Sigmoid colon (tissue), 4 donors: ENCODE data around the gene PRKD1.

Source experiments
- CTCF ChIP-seq, 4 experiments: fragments of 450-650 bp in 3 of 4; fragments of 200-600 bp in 1 of 4; IDR thresholded peaks; one replicate each; pipeline ENCODE4 v1.5.1; 2016 to 2019; ENCODE audit warnings: antibody characterized with exemption in 4 of 4, mild to moderate bottlenecking in 3 of 4, moderate library complexity in 2 of 4
- EP300 ChIP-seq, 4 donors: sonication (generic); formaldehyde crosslinking; IDR thresholded peaks; one replicate each; pipeline ENCODE4 v1.6.1; 2017; ENCODE audit warnings: antibody characterized with exemption in 4 of 4
- POLR2A ChIP-seq, 2 donors: fragments of 450-650 bp; IDR thresholded peaks; one replicate each; pipeline ENCODE4 v1.6.1; 2016; ENCODE audit warnings: antibody characterized with exemption in 2 of 2, mild to moderate bottlenecking in 2 of 2, moderate library complexity in 2 of 2
- POLR2AphosphoS5 ChIP-seq, 4 donors: sonication (generic); formaldehyde crosslinking; IDR thresholded peaks; one replicate each; pipeline ENCODE4 v1.6.1; 2017; ENCODE audit warnings: antibody characterized with exemption in 4 of 4

DNA sequence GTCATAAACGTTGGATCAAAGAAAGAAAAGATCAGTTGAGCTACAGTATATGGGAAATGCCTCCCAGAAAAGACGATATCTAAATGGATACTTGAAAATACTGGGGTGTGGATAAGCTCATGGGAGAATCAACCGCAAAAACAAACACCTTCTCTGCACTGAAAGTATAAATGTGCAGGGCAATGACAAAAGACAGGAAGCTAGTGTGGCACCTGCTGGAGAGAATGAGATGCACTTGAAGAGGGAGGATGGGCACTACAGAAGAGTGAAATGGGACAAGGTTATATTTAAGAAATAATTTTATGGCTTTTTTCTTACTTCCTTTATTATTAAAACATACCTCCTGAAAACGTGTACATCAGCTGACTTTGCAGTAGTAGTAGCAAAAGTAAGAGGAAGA is 153.7 kb downstream of the PRKD1 start:
- TF ChIP-seq POLR2AphosphoS5 (IDR thresholded peaks at IDR 0.05) (no peak), EP300 (IDR thresholded peaks at IDR 0.05) (no peak), CTCF (IDR thresholded peaks at IDR 0.05) (no peak), POLR2A (IDR thresholded peaks at IDR 0.05) (no peak)
